Measurements from ENCODE around the gene DPEP1. TPM values are rescaled to one million over a fixed set of nuclear protein-coding genes. Genes with fewer than 3 reads are reported as not detected.

DPEP1 gene
- total RNA-seq, 2 experiments from 2014 or later, result not detected

DNA sequence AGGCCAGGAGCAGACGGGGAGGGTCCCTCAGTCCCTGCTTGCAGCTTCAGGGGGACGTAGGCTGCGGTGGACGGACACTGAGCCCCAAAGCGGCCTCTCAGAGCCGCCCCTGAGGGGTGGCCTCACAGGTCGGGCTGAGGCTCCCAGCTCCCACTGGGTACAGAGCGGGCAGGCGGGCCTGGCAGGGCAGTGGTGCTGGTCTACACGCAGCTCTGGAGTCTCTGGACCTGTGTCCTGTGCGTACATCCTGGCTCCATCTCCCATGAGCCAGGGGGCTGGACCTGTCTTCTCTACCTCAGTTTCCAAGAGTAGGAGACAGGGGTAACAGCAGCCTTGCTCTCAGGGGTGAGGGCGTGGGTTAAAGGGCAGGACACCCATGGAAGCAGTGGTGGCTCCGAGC, 1.7 kb downstream of the DPEP1 start:
- DNase-seq, result no peak
- H3K4me1 ChIP-seq (ENCODE audit: insufficient read depth, low read length), result peaks cover 17% of the 10 kb centered on the region
- POLR2A ChIA-PET, result no interaction called here
- H3K9me3 Mint-ChIP-seq, result no peaks in the 10 kb centered on the region
- H3K4me3 ChIP-seq (ENCODE audit: low read length), result no peak overlapping the region
- H3K4me3 Mint-ChIP-seq, result no peak overlapping the region
- CTCF ChIA-PET, result interaction anchor here (1.4 kb wide), 1 partner anchor 246 kb away, joined by 4 read pairs; no protein-coding TSS in a partner anchor
- H3K9me3 ChIP-seq (ENCODE audit: control insufficient read depth in 1 of 2, insufficient read depth in 1 of 2, low read length in 2 of 2), result peaks cover 0 to 26% of the 10 kb centered on the region in 2 experiments
- no peak for ATAC-seq (ENCODE audit: poor library complexity)
- no peaks in the 10 kb centered on the region for H3K36me3 Mint-ChIP-seq (ENCODE audit: low read depth)
- peaks cover 15% of the 10 kb centered on the region for H3K4me1 Mint-ChIP-seq (ENCODE audit: low read depth)
- no peak overlapping the region for H3K27ac Mint-ChIP-seq
- intact Hi-C loops (cut with DNase I, micrococcal nuclease), result no loop called here
- no peaks in the 10 kb centered on the region for H3K27me3 Mint-ChIP-seq
- no peak for TF ChIP-seq CTCF (IDR thresholded peaks at IDR 0.05)
- no peak overlapping the region for H3K27ac ChIP-seq (ENCODE audit: low read depth in 1 of 2, low read length in 2 of 2)
- no peaks in the 10 kb centered on the region for H3K27me3 ChIP-seq (ENCODE audit: control insufficient read depth in 1 of 2, insufficient read depth in 2 of 2, low read length in 2 of 2)
- no peaks in the 10 kb centered on the region for H3K36me3 ChIP-seq (ENCODE audit: insufficient read depth, low read length)

DNA sequence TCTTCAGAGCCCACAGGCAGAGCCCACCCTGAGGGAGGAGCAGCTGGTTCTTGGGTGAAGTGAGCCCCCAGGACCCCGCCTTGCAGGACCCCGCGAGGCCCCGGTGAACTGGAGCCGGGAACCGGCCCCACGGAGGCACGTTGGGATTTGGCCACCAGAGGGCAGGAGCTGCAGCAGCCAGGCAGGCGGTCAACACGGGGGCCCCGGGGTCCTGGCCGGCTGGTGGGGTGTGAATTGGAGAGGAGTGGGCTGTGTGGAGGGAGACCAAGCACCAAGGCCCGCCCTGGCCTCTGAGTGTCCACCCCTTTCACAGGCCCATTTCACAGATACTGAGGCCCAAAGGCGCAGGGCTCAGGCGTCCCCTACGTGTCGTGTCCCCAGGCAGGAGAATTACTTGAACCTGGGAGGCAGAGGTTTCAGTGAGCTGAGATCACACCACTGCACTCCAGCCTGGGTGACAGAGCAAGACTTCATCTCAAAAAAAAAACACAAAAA, 2.2 kb downstream of the DPEP1 start:
- no peaks in the 10 kb centered on the region for H3K9me3 Mint-ChIP-seq
- Histone ChIP-seq H3K27ac (ENCODE audit: low read depth in 1 of 2, low read length in 2 of 2) (no peak overlapping the region), H3K27me3 (ENCODE audit: control insufficient read depth in 1 of 2, insufficient read depth in 2 of 2, low read length in 2 of 2) (no peaks in the 10 kb centered on the region), H3K9me3 (ENCODE audit: control insufficient read depth in 1 of 2, insufficient read depth in 1 of 2, low read length in 2 of 2) (peaks cover 0 to 26% of the 10 kb centered on the region in 2 experiments), H3K4me1 (ENCODE audit: insufficient read depth, low read length) (peaks cover 17% of the 10 kb centered on the region), H3K4me3 (ENCODE audit: low read length) (no peak overlapping the region), H3K36me3 (ENCODE audit: insufficient read depth, low read length) (no peaks in the 10 kb centered on the region)
- CTCF ChIA-PET, result interaction anchor here (0.7 to 1.4 kb wide), 2 partner anchors 21 to 245 kb away, joined by 4 to 8 read pairs; no protein-coding TSS in a partner anchor
- DNase-seq (peak in 6 of 14 experiments; percentile 19 to 57 (median 24)), ATAC-seq (ENCODE audit: poor library complexity) (peak; percentile 43)
- TF ChIP-seq CTCF (IDR thresholded peaks at IDR 0.05), result peak; percentile 6
- H3K27ac Mint-ChIP-seq, result peak overlapping the region; percentile 63
- H3K36me3 Mint-ChIP-seq (ENCODE audit: low read depth), result no peaks in the 10 kb centered on the region
- POLR2A ChIA-PET, result interaction anchor here (1.4 kb wide), 1 partner anchor 81 kb away, joined by 3 read pairs; no protein-coding TSS in a partner anchor
- intact Hi-C loops (cut with DNase I, micrococcal nuclease), result no loop called here
- peaks cover 15% of the 10 kb centered on the region for H3K4me1 Mint-ChIP-seq (ENCODE audit: low read depth)
- H3K4me3 Mint-ChIP-seq, result no peak overlapping the region
- H3K27me3 Mint-ChIP-seq, result no peaks in the 10 kb centered on the region

DNA sequence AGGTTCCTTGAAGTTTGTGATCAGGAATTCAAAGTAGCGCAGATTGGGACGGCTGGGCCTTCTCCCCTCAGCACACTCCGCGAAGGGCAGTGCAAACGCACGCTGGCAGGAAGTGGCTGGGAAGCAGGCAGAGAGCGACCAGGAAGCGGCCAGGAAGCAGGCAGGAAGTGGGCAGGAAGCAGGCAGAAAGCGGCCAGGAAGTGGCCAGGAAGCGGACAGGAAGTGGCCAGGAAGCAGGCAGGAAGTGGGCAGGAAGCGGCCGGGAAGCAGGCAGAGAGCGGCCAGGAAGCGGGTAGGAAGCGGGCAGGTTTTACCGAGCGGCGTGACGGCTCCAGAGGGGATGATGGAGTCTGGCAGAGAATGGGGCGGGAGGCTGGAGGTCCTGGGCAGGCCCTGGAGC, 3.2 kb downstream of the DPEP1 start:
- H3K4me1 ChIP-seq (ENCODE audit: insufficient read depth, low read length), result peaks cover 17% of the 10 kb centered on the region
- ChIA-PET POLR2A (interaction anchor here (1.4 kb wide), 1 partner anchor 82 kb away, joined by 3 read pairs; no protein-coding TSS in a partner anchor), CTCF (no interaction called here)
- Mint-ChIP-seq H3K9me3 (no peaks in the 10 kb centered on the region), H3K4me1 (ENCODE audit: low read depth) (peaks cover 15% of the 10 kb centered on the region), H3K4me3 (peak overlapping the region; percentile 72), H3K36me3 (ENCODE audit: low read depth) (no peaks in the 10 kb centered on the region), H3K27me3 (no peaks in the 10 kb centered on the region), H3K27ac (peak overlapping the region; percentile 63)
- no peaks in the 10 kb centered on the region for H3K27me3 ChIP-seq (ENCODE audit: control insufficient read depth in 1 of 2, insufficient read depth in 2 of 2, low read length in 2 of 2)
- no peak for TF ChIP-seq CTCF (IDR thresholded peaks at IDR 0.05)
- no peaks in the 10 kb centered on the region for H3K36me3 ChIP-seq (ENCODE audit: insufficient read depth, low read length)
- ATAC-seq (ENCODE audit: poor library complexity) (peak; percentile 39), DNase-seq (peak in 4 of 14 experiments; percentile 24 to 50 (median 28))
- no peak overlapping the region for H3K4me3 ChIP-seq (ENCODE audit: low read length)
- intact Hi-C loops (cut with DNase I, micrococcal nuclease), result no loop called here
- peaks cover 0 to 26% of the 10 kb centered on the region in 2 experiments for H3K9me3 ChIP-seq (ENCODE audit: control insufficient read depth in 1 of 2, insufficient read depth in 1 of 2, low read length in 2 of 2)
- peak overlapping the region; percentile 49 to 68 for H3K27ac ChIP-seq (ENCODE audit: low read depth in 1 of 2, low read length in 2 of 2)

Measured in CD4-positive, alpha-beta T cell (primary cell).